GM23248 (cell line): ENCODE measurements around the gene SCLY. TPM values are rescaled to one million over a fixed set of nuclear protein-coding genes. Genes with fewer than 3 reads are reported as not detected.

Experiments
- DNase-seq: peaks from one replicate; pipeline ENCODE4 v3.0.0-alpha.2; 2015
- H2AFZ ChIP-seq: fragments of 200-600 bp; sonication (generic); 2 replicates; pipeline ENCODE4 v1.6.1; 2016; ENCODE audit warnings: antibody characterized with exemption
- H3F3A ChIP-seq: fragments of 200-600 bp; sonication (generic); 2 replicates; pipeline ENCODE4 v1.6.1; 2016; ENCODE audit warnings: mild to moderate bottlenecking, antibody characterized with exemption, mixed run types; ENCODE audit not compliant: insufficient read depth
- H3K27ac ChIP-seq: fragments of 200-600 bp; sonication (generic); 2 replicates; pipeline ENCODE4 v1.5.1; 2016; ENCODE audit warnings: mild to moderate bottlenecking
- H3K27me3 ChIP-seq: fragments of 200-600 bp; sonication (generic); replicated peaks from 2 replicates; pipeline ENCODE4 v1.6.1; 2016; ENCODE audit warnings: mild to moderate bottlenecking; ENCODE audit not compliant: insufficient read depth
- H3K36me3 ChIP-seq: fragments of 200-600 bp; sonication (generic); 2 replicates; pipeline ENCODE4 v1.6.1; 2016; ENCODE audit warnings: low read depth, mild to moderate bottlenecking
- H3K4me1 ChIP-seq: fragments of 200-600 bp; sonication (generic); 2 replicates; pipeline ENCODE4 v1.6.1; 2016; ENCODE audit warnings: mild to moderate bottlenecking; ENCODE audit not compliant: insufficient read depth
- H3K4me2 ChIP-seq: fragments of 200-600 bp; sonication (generic); one replicate; pipeline ENCODE4 v1.6.1; 2016; ENCODE audit warnings: mild to moderate bottlenecking; ENCODE audit not compliant: unreplicated experiment
- H3K4me3 ChIP-seq: fragments of 200-600 bp; sonication (generic); 2 replicates; pipeline ENCODE4 v1.5.1; 2016; ENCODE audit warnings: mild to moderate bottlenecking
- H3K79me2 ChIP-seq: fragments of 200-600 bp; sonication (generic); 2 replicates; pipeline ENCODE4 v1.6.1; 2016; ENCODE audit warnings: mild to moderate bottlenecking; ENCODE audit not compliant: insufficient read depth
- H3K9ac ChIP-seq: fragments of 200-600 bp; sonication (generic); 2 replicates; pipeline ENCODE4 v1.6.1; 2016; ENCODE audit warnings: mild to moderate bottlenecking
- H3K9me2 ChIP-seq: fragments of 200-600 bp; sonication (generic); 2 replicates; pipeline ENCODE4 v1.6.1; 2016; ENCODE audit warnings: mixed run types, mild to moderate bottlenecking, moderate library complexity; ENCODE audit not compliant: insufficient read depth
- H3K9me3 ChIP-seq: fragments of 200-600 bp; sonication (generic); one replicate; pipeline ENCODE4 v1.6.1; 2017; ENCODE audit warnings: low read depth
- H4K20me1 ChIP-seq: fragments of 200-600 bp; sonication (generic); 2 replicates; pipeline ENCODE4 v1.6.0; 2016; ENCODE audit not compliant: insufficient read depth
- EZH2 ChIP-seq: fragments of 200-600 bp; sonication (generic); IDR thresholded peaks from 2 replicates; pipeline ENCODE4 v1.6.1; 2018; ENCODE audit warnings: antibody characterized with exemption, mild to moderate bottlenecking; ENCODE audit not compliant: insufficient read depth, poor library complexity, severe bottlenecking
- EZH2phosphoT487 ChIP-seq: fragments of 200-600 bp; sonication (generic); IDR thresholded peaks from 2 replicates; pipeline ENCODE4 v1.6.1; 2018; ENCODE audit warnings: antibody characterized with exemption, moderate library complexity, mild to moderate bottlenecking, low read depth; ENCODE audit not compliant: insufficient read depth
- WGBS, 2 experiments: methylation state at CpG; one replicate each; pipeline ENCODE4 v1.1.6; 2015 to 2017; ENCODE audit warnings: low lambda C conversion rate in 2 of 2, low coverage in 1 of 2; ENCODE audit errors: missing lambda C conversion rate in 2 of 2; 5-methylcytosine and 5-hydroxymethylcytosine counted together
- in situ Hi-C: fragments of 300-500 bp; cut with MboI; formaldehyde crosslinking; loops from 2 replicates; pipeline ENCODE4 v1.15.0; 2020
- polyA plus RNA-seq: library from polyadenylated mRNA; unstranded; fragments of >200 nt; fragmentation: Nextera tagmentation; extraction: Ambion mirVana; gene quantifications from 2 replicates; pipeline ENCODE4 v1.2.1, GENCODE V29; 2016
- small RNA-seq: library from RNA; depleted of rRNA; stranded (forward); fragments of <200 nt; gene quantifications from one replicate; pipeline ENCODE3, GENCODE V24; 2014; ENCODE audit warnings: low read depth, low replicate concordance
- total RNA-seq: library from RNA; depleted of rRNA; stranded (reverse); fragments of >200 nt; shearing (Covaris generic); gene quantifications from 2 replicates; pipeline ENCODE4 v1.2.3, GENCODE V29; 2014; rRNA removed

Gene SCLY
- total and polyA plus RNA-seq, 2 experiments from 2014 or later = 10.3 to 14.8 TPM

DNA sequence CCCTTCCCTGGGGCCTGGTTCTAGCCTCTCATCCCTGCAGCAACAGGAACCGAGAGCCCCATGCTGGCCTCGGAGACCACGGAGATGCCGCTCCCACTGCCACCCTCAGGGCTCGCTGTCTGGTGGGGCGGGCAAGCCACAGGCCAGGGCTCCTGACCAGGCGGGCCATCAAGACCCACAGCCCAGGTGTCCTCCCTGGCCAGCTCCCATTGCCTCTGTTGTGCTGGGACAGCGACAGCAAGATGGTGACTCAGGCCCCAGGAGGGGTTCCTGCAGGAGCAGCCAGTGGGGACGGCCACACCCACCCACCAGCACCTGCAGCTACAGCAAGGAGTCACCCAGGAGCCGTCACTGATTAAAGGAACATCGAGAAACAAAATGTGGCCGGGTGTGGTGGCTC, 85.0 kb downstream of the SCLY start:
- H3K27ac ChIP-seq = no peak overlapping the region
- no peaks in the 10 kb centered on the region for H3K27me3 ChIP-seq
- H3K4me3 ChIP-seq = no peak overlapping the region
- DNase-seq = no peak
- no peaks in the 10 kb centered on the region for H3K9me3 ChIP-seq
- H3K9me2 ChIP-seq = no peaks in the 10 kb centered on the region
- H3K9ac ChIP-seq = no peak overlapping the region
- WGBS, 2 experiments = 78 to 86% methylated on average over 12 of the region's 12 CpGs
- no peak overlapping the region for H3K4me2 ChIP-seq
- peaks cover 15% of the 10 kb centered on the region for H3K4me1 ChIP-seq
- H2AFZ ChIP-seq = no peak overlapping the region
- in situ Hi-C loops = no loop called here
- H3K36me3 ChIP-seq = no peaks in the 10 kb centered on the region
- no peaks in the 10 kb centered on the region for H4K20me1 ChIP-seq
- no peaks in the 10 kb centered on the region for H3K79me2 ChIP-seq
- H3F3A ChIP-seq = no peaks in the 10 kb centered on the region
- TF ChIP-seq EZH2phosphoT487 (no peak), EZH2 (no peak)

DNA sequence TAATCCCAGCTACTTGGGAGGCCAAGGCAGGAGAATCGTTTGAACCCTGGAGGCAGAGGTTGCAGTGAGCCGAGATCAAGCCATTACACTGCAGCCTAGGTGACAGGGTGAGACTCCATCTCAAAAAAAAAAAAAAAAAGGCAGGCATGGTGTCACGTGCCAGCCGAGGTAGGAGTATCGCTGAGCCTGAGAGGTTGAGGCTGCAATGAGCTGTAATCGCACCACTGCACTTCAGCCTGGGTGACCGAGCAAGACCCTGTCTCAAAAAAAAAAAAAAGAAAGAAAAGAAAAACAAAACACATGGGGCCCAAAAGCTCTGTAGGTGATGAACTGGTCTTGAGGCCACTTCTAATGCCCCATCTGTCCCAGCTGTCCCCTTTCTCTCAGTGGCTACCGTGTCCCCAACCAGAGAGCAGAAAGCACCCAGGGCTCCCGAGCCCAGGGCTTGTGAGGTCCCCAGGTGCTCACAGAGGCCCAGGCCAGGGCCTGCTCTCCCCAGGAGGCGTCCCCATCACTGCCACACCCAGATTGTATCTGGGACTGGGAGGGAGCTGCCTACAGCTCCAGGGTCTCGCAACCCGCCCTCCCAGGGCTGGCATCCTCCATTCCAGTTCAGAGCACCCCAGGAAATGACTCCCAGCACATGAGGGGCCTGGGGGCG, 86.2 kb downstream of the SCLY start:
- Histone ChIP-seq H4K20me1 (no peaks in the 10 kb centered on the region), H3K36me3 (no peaks in the 10 kb centered on the region), H3K9me3 (no peaks in the 10 kb centered on the region), H3K4me1 (peaks cover 11% of the 10 kb centered on the region), H3F3A (no peaks in the 10 kb centered on the region), H3K27me3 (no peaks in the 10 kb centered on the region), H3K9ac (no peak overlapping the region), H3K4me2 (no peak overlapping the region), H3K4me3 (no peak overlapping the region), H3K9me2 (no peaks in the 10 kb centered on the region), H3K79me2 (no peaks in the 10 kb centered on the region), H2AFZ (no peak overlapping the region), H3K27ac (no peak overlapping the region)
- DNase-seq = no peak
- WGBS, 2 experiments = 94% methylated on average over 13 of the region's 13 CpGs
- in situ Hi-C loops = no loop called here
- TF ChIP-seq EZH2phosphoT487 (no peak), EZH2 (no peak)

DNA sequence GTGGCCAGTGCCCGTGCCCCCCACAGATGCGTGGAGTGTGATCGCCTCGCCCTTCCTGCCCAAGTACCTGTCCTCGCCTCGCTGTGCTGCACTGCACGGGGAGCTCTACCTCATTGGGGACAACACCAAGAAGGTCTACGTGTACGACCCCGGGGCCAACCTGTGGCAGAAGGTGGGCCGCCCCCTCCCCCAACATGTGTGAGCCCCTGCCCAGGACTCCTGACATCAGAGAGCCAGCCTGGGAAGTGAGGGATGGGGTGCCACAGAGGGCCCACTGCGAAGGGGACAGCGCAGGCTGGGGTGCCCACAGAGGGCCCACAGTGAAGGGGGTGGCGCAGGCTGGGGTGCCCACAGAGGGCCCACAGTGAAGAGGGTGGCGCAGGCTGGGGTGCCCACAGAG, 88.2 kb downstream of the SCLY start:
- Histone ChIP-seq H3K4me3 (no peak overlapping the region), H2AFZ (no peak overlapping the region), H3K27me3 (no peaks in the 10 kb centered on the region), H3K36me3 (no peaks in the 10 kb centered on the region), H3K9me3 (no peaks in the 10 kb centered on the region), H3K4me1 (peaks cover 2% of the 10 kb centered on the region), H3K79me2 (no peaks in the 10 kb centered on the region), H4K20me1 (no peaks in the 10 kb centered on the region), H3K4me2 (no peak overlapping the region), H3K27ac (no peak overlapping the region), H3K9ac (no peak overlapping the region), H3K9me2 (no peaks in the 10 kb centered on the region), H3F3A (no peaks in the 10 kb centered on the region)
- no peak for DNase-seq
- 91 to 93% methylated on average over 15 of the region's 15 CpGs for WGBS, 2 experiments
- in situ Hi-C loops = no loop called here
- TF ChIP-seq EZH2 = no peak
- no peak for TF ChIP-seq EZH2phosphoT487

Small RNA genes within 50 kb of the gene (small RNA-seq; reads per million reads assigned to genes)
- not detected for gene RNU6-1333P

Other genes starting within 250 kb of the SCLY start
- 4.1 and 4.8 TPM in 2 replicates for gene RAMP1, start 201.4 kb upstream of the SCLY start, total RNA-seq
- 11.1 and 11.8 TPM in 2 replicates for gene RAMP1, start 201.4 kb upstream of the SCLY start, polyA plus RNA-seq
- 61.5 and 88.7 TPM in 2 replicates for gene UBE2F, start 94.0 kb upstream of the SCLY start, total RNA-seq
- gene UBE2F, start 94.0 kb upstream of the SCLY start, polyA plus RNA-seq = 121 and 129 TPM in 2 replicates
- gene ESPNL, start 39.3 kb downstream of the SCLY start, total RNA-seq = 1.4 and 1.5 TPM in 2 replicates
- 0.19 and 0.60 TPM in 2 replicates for gene ESPNL, start 39.3 kb downstream of the SCLY start, polyA plus RNA-seq
- 0.11 TPM in 1 of 2 replicates, not detected in the other for gene KLHL30, start 77.7 kb downstream of the SCLY start, total RNA-seq
- gene KLHL30, start 77.7 kb downstream of the SCLY start, polyA plus RNA-seq = 0.05 TPM in 1 of 2 replicates, not detected in the other
- gene ERFE, start 98.0 kb downstream of the SCLY start, total RNA-seq = 0.51 and 0.86 TPM in 2 replicates
- 0.41 and 0.79 TPM in 2 replicates for gene ERFE, start 98.0 kb downstream of the SCLY start, polyA plus RNA-seq
- gene ILKAP, start 142.7 kb downstream of the SCLY start, total RNA-seq = 6.3 and 11.9 TPM in 2 replicates
- gene ILKAP, start 142.7 kb downstream of the SCLY start, polyA plus RNA-seq = 34.1 and 35.0 TPM in 2 replicates
- 0.86 and 0.89 TPM in 2 replicates for gene HES6, start 179.0 kb downstream of the SCLY start, total RNA-seq
- gene HES6, start 179.0 kb downstream of the SCLY start, polyA plus RNA-seq = 0.76 and 1.3 TPM in 2 replicates
- gene PER2, start 227.6 kb downstream of the SCLY start, total RNA-seq = 2.8 and 6.2 TPM in 2 replicates
- gene PER2, start 227.6 kb downstream of the SCLY start, polyA plus RNA-seq = 1.6 and 2.3 TPM in 2 replicates